Endothelial cell of umbilical vein (primary cell): ENCODE data around the gene ZFYVE28.

Experiments
- EZH2 ChIP-seq: IDR thresholded peaks from 2 replicates; pipeline ENCODE4 v1.6.1; 2012; ENCODE audit warnings: borderline replicate concordance, low read depth, mild to moderate bottlenecking, moderate library complexity, low read length, inconsistent platforms; ENCODE audit not compliant: severe bottlenecking
- FOS ChIP-seq: IDR thresholded peaks from 2 replicates; pipeline ENCODE4 v1.6.1; 2011; ENCODE audit warnings: mild to moderate bottlenecking, low read length, moderate library complexity, borderline replicate concordance; ENCODE audit not compliant: insufficient read depth
- POLR2AphosphoS5 ChIP-seq: IDR thresholded peaks from 2 replicates; pipeline ENCODE4 v1.6.1; 2012; ENCODE audit warnings: low read depth, mild to moderate bottlenecking, control low read depth, low read length, moderate library complexity; ENCODE audit not compliant: insufficient read depth
- TF ChIP-seq, protein P1 (sequence below), 2 donors: IDR thresholded peaks; 1 replicate in 1 of 2; 2 replicates in 1 of 2; pipeline ENCODE4 v1.5.1; 2011; ENCODE audit warnings: low read length in 2 of 2, mild to moderate bottlenecking in 2 of 2, moderate library complexity in 2 of 2, control low read depth in 1 of 2, inconsistent platforms in 1 of 2, low read depth in 1 of 2; ENCODE audit not compliant: insufficient read depth in 1 of 2; ENCODE audit errors: extremely low read depth in 1 of 2

DNA sequence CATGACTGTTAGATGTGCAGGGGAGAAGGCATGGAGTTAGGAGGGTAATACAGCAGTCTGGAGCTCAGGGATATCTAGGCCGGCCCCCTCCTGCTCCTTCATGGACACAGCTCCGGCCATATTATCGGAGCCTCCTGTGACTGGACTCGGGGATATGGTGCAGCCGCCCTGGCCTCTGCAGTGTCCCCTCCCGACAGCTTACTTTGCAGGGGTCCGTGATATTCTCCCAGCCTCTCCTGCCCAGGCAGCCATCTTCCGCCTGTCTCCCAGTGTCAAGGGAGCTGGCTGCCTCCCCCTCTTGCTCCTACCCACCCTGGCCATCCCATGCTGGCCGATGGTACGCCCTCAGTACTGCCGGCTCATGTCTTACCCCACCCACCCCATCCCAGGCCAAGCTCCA lies 30.6 kb upstream of the ZFYVE28 start:
- TF ChIP-seq, protein P1, sequence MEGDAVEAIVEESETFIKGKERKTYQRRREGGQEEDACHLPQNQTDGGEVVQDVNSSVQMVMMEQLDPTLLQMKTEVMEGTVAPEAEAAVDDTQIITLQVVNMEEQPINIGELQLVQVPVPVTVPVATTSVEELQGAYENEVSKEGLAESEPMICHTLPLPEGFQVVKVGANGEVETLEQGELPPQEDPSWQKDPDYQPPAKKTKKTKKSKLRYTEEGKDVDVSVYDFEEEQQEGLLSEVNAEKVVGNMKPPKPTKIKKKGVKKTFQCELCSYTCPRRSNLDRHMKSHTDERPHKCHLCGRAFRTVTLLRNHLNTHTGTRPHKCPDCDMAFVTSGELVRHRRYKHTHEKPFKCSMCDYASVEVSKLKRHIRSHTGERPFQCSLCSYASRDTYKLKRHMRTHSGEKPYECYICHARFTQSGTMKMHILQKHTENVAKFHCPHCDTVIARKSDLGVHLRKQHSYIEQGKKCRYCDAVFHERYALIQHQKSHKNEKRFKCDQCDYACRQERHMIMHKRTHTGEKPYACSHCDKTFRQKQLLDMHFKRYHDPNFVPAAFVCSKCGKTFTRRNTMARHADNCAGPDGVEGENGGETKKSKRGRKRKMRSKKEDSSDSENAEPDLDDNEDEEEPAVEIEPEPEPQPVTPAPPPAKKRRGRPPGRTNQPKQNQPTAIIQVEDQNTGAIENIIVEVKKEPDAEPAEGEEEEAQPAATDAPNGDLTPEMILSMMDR (IDR thresholded peaks at IDR 0.05; ENCODE audit: extremely low read depth in 1 of 2, insufficient read depth in 1 of 2, low read depth in 1 of 2, low read length in 2 of 2) = no peak
- TF ChIP-seq EZH2 (no peak), FOS (no peak), POLR2AphosphoS5 (no peak)
